Esophagus squamous epithelium (tissue), 5 donors: ENCODE results near the gene SCNN1G. TPM values are rescaled to one million over a fixed set of nuclear protein-coding genes. Genes with fewer than 3 reads are reported as not detected.

ENCODE experiments used
- DNase-seq: peaks from one replicate; lab custom pipeline; 2025; lab: John Stamatoyannopoulos, UW
- H3K27ac ChIP-seq, 4 donors: fragments of 200-600 bp; sonication (generic); one replicate each; pipeline ENCODE4 v1.5.1; 2016 to 2019; ENCODE audit warnings: mild to moderate bottlenecking in 1 of 4
- H3K27me3 ChIP-seq, 4 donors: fragments of 200-600 bp; sonication (generic); 1 replicate in 3 of 4; 2 replicates in 1 of 4; pipeline versions ENCODE4 v1.5.1 to v1.6.0; 2017 to 2021; ENCODE audit warnings: antibody characterized with exemption in 1 of 4
- H3K36me3 ChIP-seq, 3 donors: fragments of 200-600 bp; sonication (generic); one replicate each; pipeline ENCODE4 v1.5.1; 2016 to 2019
- H3K4me1 ChIP-seq, 3 donors: fragments of 200-600 bp; sonication (generic); one replicate each; pipeline ENCODE4 v1.5.1; 2017 to 2019
- H3K4me3 ChIP-seq, 4 donors: fragments of 200-600 bp; sonication (generic); 1 replicate in 3 of 4; 2 replicates in 1 of 4; pipeline ENCODE4 v1.5.1; 2016 to 2019; ENCODE audit warnings: mild to moderate bottlenecking in 2 of 4, moderate library complexity in 1 of 4
- H3K9me3 ChIP-seq, 3 donors: fragments of 200-600 bp; sonication (generic); one replicate each; pipeline ENCODE4 v1.5.1; 2016 to 2019
- POLR2A ChIP-seq, 4 donors: fragments of 450-650 bp; IDR thresholded peaks; one replicate each; pipeline ENCODE4 v1.6.1; 2017; ENCODE audit warnings: antibody characterized with exemption in 4 of 4, mild to moderate bottlenecking in 4 of 4, moderate library complexity in 3 of 4
- WGBS, 2 donors: methylation state at CpG; one replicate each; pipeline ENCODE4 v1.1.5; 2018; 5-methylcytosine and 5-hydroxymethylcytosine counted together
- intact Hi-C: fragments of 100-400 bp; cut with DNase I; formaldehyde crosslinking; loops from one replicate; pipeline ENCODE4 v1.15.0; 2022
- total RNA-seq, 4 donors: library from RNA; depleted of rRNA; stranded (reverse); fragments of >200 nt; gene quantifications; one replicate each; pipeline ENCODE4 v1.1.0, GENCODE V29; 2016
- TF ChIP-seq, protein P1 (sequence below), 6 experiments: fragments of 450-650 bp in 4 of 6; fragments of 200-600 bp in 2 of 6; sonication (generic) in 2 of 6; IDR thresholded peaks; one replicate each; pipeline ENCODE4 v1.5.1; 2016 to 2019; ENCODE audit warnings: antibody characterized with exemption in 6 of 6, mild to moderate bottlenecking in 4 of 6, moderate library complexity in 4 of 6
- donor health status: DM: yes; HTN: yes; CAD: no.

Gene SCNN1G
- total RNA-seq, 4 donors from 2014 or later: 5.0 to 10.8 (median 7.0) TPM

- Histone ChIP-seq H3K36me3 (no peaks in the 10 kb centered on the region), H3K4me1 (peaks cover 0 to 42% (median 0%) of the 10 kb centered on the region in 3 donors), H3K27ac (peak overlapping the region in 3 of 4 donors; percentile 72 to 89 (median 77)), H3K27me3 (no peaks in the 10 kb centered on the region), H3K4me3 (no peak overlapping the region), H3K9me3 (no peaks in the 10 kb centered on the region)
- no peak for DNase-seq
- 36 to 63% methylated on average over 1 of the region's 1 CpG for WGBS, 2 donors
- TF ChIP-seq POLR2A (IDR thresholded peaks at IDR 0.05): no peak
- TF ChIP-seq, protein P1, sequence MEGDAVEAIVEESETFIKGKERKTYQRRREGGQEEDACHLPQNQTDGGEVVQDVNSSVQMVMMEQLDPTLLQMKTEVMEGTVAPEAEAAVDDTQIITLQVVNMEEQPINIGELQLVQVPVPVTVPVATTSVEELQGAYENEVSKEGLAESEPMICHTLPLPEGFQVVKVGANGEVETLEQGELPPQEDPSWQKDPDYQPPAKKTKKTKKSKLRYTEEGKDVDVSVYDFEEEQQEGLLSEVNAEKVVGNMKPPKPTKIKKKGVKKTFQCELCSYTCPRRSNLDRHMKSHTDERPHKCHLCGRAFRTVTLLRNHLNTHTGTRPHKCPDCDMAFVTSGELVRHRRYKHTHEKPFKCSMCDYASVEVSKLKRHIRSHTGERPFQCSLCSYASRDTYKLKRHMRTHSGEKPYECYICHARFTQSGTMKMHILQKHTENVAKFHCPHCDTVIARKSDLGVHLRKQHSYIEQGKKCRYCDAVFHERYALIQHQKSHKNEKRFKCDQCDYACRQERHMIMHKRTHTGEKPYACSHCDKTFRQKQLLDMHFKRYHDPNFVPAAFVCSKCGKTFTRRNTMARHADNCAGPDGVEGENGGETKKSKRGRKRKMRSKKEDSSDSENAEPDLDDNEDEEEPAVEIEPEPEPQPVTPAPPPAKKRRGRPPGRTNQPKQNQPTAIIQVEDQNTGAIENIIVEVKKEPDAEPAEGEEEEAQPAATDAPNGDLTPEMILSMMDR (IDR thresholded peaks at IDR 0.05): no peak
- intact Hi-C loops: no loop called here
Observed at GRCh38 chr16:23257682-23258081, 75.1 kb downstream of the SCNN1G start.

- Histone ChIP-seq H3K27me3 (no peaks in the 10 kb centered on the region), H3K4me1 (peaks cover 0 to 42% (median 0%) of the 10 kb centered on the region in 3 donors), H3K9me3 (no peaks in the 10 kb centered on the region), H3K36me3 (no peaks in the 10 kb centered on the region), H3K27ac (peak overlapping the region; percentile 56 to 89 (median 74)), H3K4me3 (no peak overlapping the region)
- DNase-seq: no peak
- TF ChIP-seq, protein P1 (IDR thresholded peaks at IDR 0.05): peak in 1 of 6 experiments; percentile 31
- TF ChIP-seq POLR2A (IDR thresholded peaks at IDR 0.05): no peak
- WGBS, 2 donors: 35 to 70% methylated on average over 2 of the region's 2 CpGs
- intact Hi-C loops: no loop called here
Observed at GRCh38 chr16:23258919-23259237, 76.3 kb downstream of the SCNN1G start.

Other genes starting within 250 kb of the SCNN1G start
- gene USP31, start 33.3 kb upstream of the SCNN1G start, total RNA-seq: 10 to 100 TPM in 2 of 4 donors, 1 to 10 TPM in 2; 7.8 to 29.9 (median 11.0) TPM
- 10 to 100 TPM; 24.9 to 86.8 (median 36.2) TPM for gene SCNN1B, start 119.6 kb downstream of the SCNN1G start, total RNA-seq